K562 (cell line): Measurements from ENCODE around the gene NPAS3. TPM values are rescaled to one million over a fixed set of nuclear protein-coding genes. Genes with fewer than 3 reads are reported as not detected.

Experiments
- ATAC-seq: fragments of 200-7000 bp; cut with Tn5 transposase; 3 replicates; pipeline ENCODE4 v1.9.1; 2020; ENCODE audit warnings: moderate library complexity
- BruUV-seq: library from RNA; stranded (reverse); fragments of 400-500 nt; replicated peaks from 2 replicates; lab custom pipeline; 2021; lab: Mats Ljungman, UMichigan
- CTCF ChIA-PET: fragments of 300-600 bp; formaldehyde crosslinking; extraction: SDS; loops from one replicate; lab custom pipeline; 2021; ENCODE audit warnings: low intra/inter-chr PET ratio; lab: Yijun Ruan, JAX
- POLR2A ChIA-PET: fragments of 300-600, 350-650 bp; sonication (Branson Sonifier 250); formaldehyde crosslinking; extraction: SDS; loops from one replicate; lab custom pipeline; 2021; ENCODE audit warnings: antibody characterized with exemption, inconsistent platforms; lab: Yijun Ruan, JAX
- DNase-seq, 4 experiments: peaks; one replicate each; pipeline versions ENCODE4 v3.0.0 to v3.0.0-alpha.2; 2011 to 2018; ENCODE audit warnings: low spot score in 3 of 4, mixed read lengths in 3 of 4; ENCODE audit errors: extremely low read depth in 1 of 4
- FAIRE-seq: peaks from 2 replicates; lab custom pipeline; 2011; peaks lifted over from hg19 to GRCh38; lab: Jason Lieb, UNC
- H2AFZ ChIP-seq: 2 replicates; pipeline ENCODE4 v1.6.0; 2011; ENCODE audit warnings: low read depth, low read length, control low read depth, inconsistent platforms
- H3K27ac ChIP-seq: fragments of 200-600 bp; 3 replicates; pipeline ENCODE4 v1.8.0; 2011; ENCODE audit warnings: low read depth, mild to moderate bottlenecking, control low read depth, inconsistent platforms, low read length, moderate library complexity, mixed read lengths; ENCODE audit errors: extremely low read depth
- H3K27me3 ChIP-seq, 2 experiments: fragments of 300-600 bp in 1 of 2; 2 replicates in 1 of 2; 3 replicates in 1 of 2; pipeline versions ENCODE4 v1.6.0 to v1.8.0; 2011; ENCODE audit warnings: inconsistent platforms in 2 of 2, low read length in 2 of 2, mild to moderate bottlenecking in 1 of 2, mixed read lengths in 1 of 2, moderate library complexity in 1 of 2; ENCODE audit not compliant: control insufficient read depth in 2 of 2, insufficient read depth in 2 of 2
- H3K36me3 ChIP-seq: fragments of 300-600 bp; 3 replicates; pipeline ENCODE4 v1.8.0; 2011; ENCODE audit warnings: mild to moderate bottlenecking, low read length, inconsistent platforms; ENCODE audit not compliant: control insufficient read depth, insufficient read depth
- H3K4me1 ChIP-seq, 2 experiments: fragments of 200-600 bp in 1 of 2; replicated peaks in 1 of 2; 2 replicates in 1 of 2; 3 replicates in 1 of 2; pipeline versions ENCODE4 v1.5.1 to v1.8.0; 2011; ENCODE audit warnings: inconsistent platforms in 2 of 2, low read length in 2 of 2, mild to moderate bottlenecking in 1 of 2, mixed read lengths in 1 of 2, moderate library complexity in 1 of 2; ENCODE audit not compliant: control insufficient read depth in 2 of 2, insufficient read depth in 2 of 2
- H3K4me2 ChIP-seq: 2 replicates; pipeline ENCODE4 v1.6.1; 2011; ENCODE audit warnings: low read length, control low read depth, inconsistent platforms, mixed read lengths; ENCODE audit not compliant: insufficient read depth
- H3K4me3 ChIP-seq: fragments of 200-600 bp; sonication (generic), shearing (Covaris generic); 2 replicates; pipeline ENCODE4 v1.5.1; 2016; ENCODE audit warnings: control low read depth, inconsistent platforms
- H3K79me2 ChIP-seq: fragments of 200-600 bp; 3 replicates; pipeline ENCODE4 v1.8.0; 2011; ENCODE audit warnings: low read length, inconsistent platforms; ENCODE audit not compliant: control insufficient read depth, insufficient read depth
- H3K9ac ChIP-seq, 2 experiments: 2 replicates each; pipeline versions ENCODE4 v1.6.0 to v1.6.1; 2011; ENCODE audit warnings: low read depth in 2 of 2, low read length in 2 of 2, control low read depth in 1 of 2, inconsistent platforms in 1 of 2, mild to moderate bottlenecking in 1 of 2, mixed read lengths in 1 of 2; ENCODE audit not compliant: insufficient read depth in 1 of 2
- H3K9me1 ChIP-seq: one replicate; pipeline ENCODE4 v1.6.0; 2011; ENCODE audit warnings: inconsistent platforms, mild to moderate bottlenecking, low read length, moderate library complexity; ENCODE audit not compliant: control insufficient read depth, insufficient read depth
- H3K9me3 ChIP-seq: replicated peaks from 2 replicates; pipeline ENCODE4 v1.5.1; 2011; ENCODE audit warnings: low read depth, low read length, inconsistent platforms; ENCODE audit not compliant: control insufficient read depth, insufficient read depth
- H4K20me1 ChIP-seq: replicated peaks from 2 replicates; pipeline ENCODE4 v1.6.1; 2011; ENCODE audit warnings: low read length, inconsistent platforms, mixed read lengths; ENCODE audit not compliant: control insufficient read depth, insufficient read depth
- FOXJ2 ChIP-seq: fragments of 200-800 bp; sonication (Bioruptor generic); IDR thresholded peaks from 2 replicates; pipeline ENCODE4 v1.6.1; 2016; ENCODE audit warnings: missing genetic modification characterization, missing compliant biosample characterization
- HDGF ChIP-seq: fragments of 450-650 bp; IDR thresholded peaks from 2 replicates; pipeline ENCODE4 v1.6.1; 2016
- PYGO2 ChIP-seq: fragments of 450-650 bp; IDR thresholded peaks from 2 replicates; pipeline ENCODE4 v1.6.1; 2016; ENCODE audit warnings: mild to moderate bottlenecking, missing genetic modification characterization, moderate library complexity, missing compliant biosample characterization
- RFX1 ChIP-seq: fragments of 450-650 bp; IDR thresholded peaks from 2 replicates; pipeline ENCODE4 v1.6.1; 2016; ENCODE audit warnings: mild to moderate bottlenecking, moderate library complexity
- WGBS: fragments of 100-300 bp; shearing (Covaris generic); methylation state at CpG from one replicate; pipeline ENCODE4 v1.1.6; 2016; ENCODE audit warnings: low coverage, mixed read lengths; ENCODE audit not compliant: insufficient coverage; ENCODE audit errors: missing lambda C conversion rate; 5-methylcytosine and 5-hydroxymethylcytosine counted together
- in situ Hi-C: fragments of 300-500 bp; cut with MboI; formaldehyde crosslinking; loops from 4 replicates; pipeline ENCODE4 v1.15.0; 2018; ENCODE audit warnings: inconsistent platforms, mixed read lengths
- intact Hi-C: fragments of 100-400 bp; cut with micrococcal nuclease; formaldehyde crosslinking; loops from 2 replicates; pipeline ENCODE4 v1.14.2; 2022
- polyA plus RNA-seq, 8 experiments: library from polyadenylated mRNA; depleted of rRNA in 4 of 8; stranded (reverse) in 5 of 8; unstranded in 3 of 8; fragments of >200 nt; fragmentation: Nextera tagmentation in 2 of 8; fragmentation: Illumina TruSeq in 1 of 8; extraction: Ambion mirVana in 2 of 8; extraction: Trizol in 1 of 8; gene quantifications; 2 replicates each; pipeline versions ENCODE4 v1.2.1 to v1.2.3, GENCODE V29; 2011 to 2014; ENCODE audit warnings: inconsistent platforms in 1 of 8, missing spikeins in 1 of 8
- total RNA-seq, 7 experiments: library from RNA; depleted of rRNA in 6 of 7; stranded (reverse); fragments of >200 nt in 6 of 7; fragmentation: Illumina TruSeq in 2 of 7; extraction: Trizol in 2 of 7; gene quantifications; 2 replicates each; pipeline versions ENCODE4 v1.2.1 to v1.2.3, GENCODE V29; 2011 to 2021; ENCODE audit warnings: low replicate concordance in 1 of 7
- TF ChIP-seq, protein P1 (sequence below): sonication (generic); formaldehyde crosslinking; IDR thresholded peaks from 2 replicates; pipeline ENCODE4 v1.8.0; 2022; ENCODE audit warnings: mild to moderate bottlenecking, missing genetic modification reagents

The NPAS3 gene
- total and polyA plus RNA-seq, 9 of the 15 experiments (the other 6 are each of a cell fraction or from before 2014, with no cell fraction given): 0.04 TPM; not detected in 8

DNA sequence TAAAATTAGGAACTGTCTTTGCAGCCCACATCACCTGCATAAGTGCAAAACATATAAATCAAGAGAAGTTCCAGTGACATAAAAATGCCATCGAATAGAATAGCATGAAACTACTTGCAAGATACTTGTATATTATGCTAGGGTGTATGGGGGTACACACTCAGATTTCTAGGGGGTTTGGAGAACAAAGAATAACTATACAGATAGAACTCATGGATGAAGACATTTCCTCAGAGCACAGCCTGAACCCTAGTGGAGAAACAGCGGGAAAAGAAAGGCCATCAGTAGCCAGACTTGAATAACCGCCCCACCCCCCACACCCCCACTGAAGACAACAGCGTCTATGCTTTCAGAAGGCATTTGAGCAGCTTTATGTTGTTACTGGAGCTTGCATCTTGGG is 425.8 kb downstream of the NPAS3 start:
- Histone ChIP-seq H3K9ac (no peak overlapping the region), H3K27me3 (no peaks in the 10 kb centered on the region), H3K4me3 (no peak overlapping the region), H3K9me3 (no peaks in the 10 kb centered on the region), H3K79me2 (no peaks in the 10 kb centered on the region), H3K27ac (no peak overlapping the region), H3K4me2 (no peak overlapping the region), H2AFZ (no peak overlapping the region), H4K20me1 (no peaks in the 10 kb centered on the region), H3K4me1 (peaks cover 0 to 5% of the 10 kb centered on the region in 2 experiments; a peak in 3 of 5 replicates), H3K36me3 (no peaks in the 10 kb centered on the region), H3K9me1 (no peaks in the 10 kb centered on the region)
- WGBS: 0% methylated on average over 4 of the region's 4 CpGs
- no peak for FAIRE-seq
- TF ChIP-seq FOXJ2: no peak
- no peak for TF ChIP-seq RFX1
- BruUV-seq: no TSS peak
- intact Hi-C loops: no loop called here
- no peak for ATAC-seq
- POLR2A ChIA-PET: no interaction called here
- in situ Hi-C loops: no loop called here
- peak in 2 of 4 experiments; percentile 4 to 6 for DNase-seq
- CTCF ChIA-PET: no interaction called here

DNA sequence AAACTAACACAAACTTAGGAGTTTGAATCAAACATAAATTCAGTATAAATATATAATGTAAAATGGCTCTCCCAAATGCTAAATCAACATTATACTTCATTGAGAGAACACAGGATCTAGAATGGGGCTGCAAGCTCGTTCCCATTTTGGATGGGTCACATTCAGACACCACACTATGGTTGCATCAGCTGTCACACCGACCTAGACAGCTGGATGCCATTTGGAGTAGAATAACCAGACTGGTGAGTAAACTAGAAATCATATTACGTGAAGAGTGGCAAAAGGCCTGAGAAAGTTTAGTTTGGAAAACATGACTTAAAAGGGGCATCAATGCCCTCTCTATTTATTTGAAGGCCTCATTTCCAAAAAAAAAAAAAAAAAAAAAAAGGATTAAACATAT is 430.4 kb downstream of the NPAS3 start:
- in situ Hi-C loops: no loop called here
- Histone ChIP-seq H3K4me1 (no peaks in the 10 kb centered on the region), H3K9me3 (no peaks in the 10 kb centered on the region), H3K79me2 (no peaks in the 10 kb centered on the region), H3K4me3 (no peak overlapping the region), H3K4me2 (no peak overlapping the region), H3K9ac (no peak overlapping the region), H3K27me3 (no peaks in the 10 kb centered on the region), H3K36me3 (no peaks in the 10 kb centered on the region)
- no TSS peak for BruUV-seq
- WGBS: 17% methylated on average over 1 of the region's 3 CpGs
- FAIRE-seq (no peak), DNase-seq (no peak)
- CTCF ChIA-PET: no interaction called here
- POLR2A ChIA-PET: no interaction called here
- intact Hi-C loops: no loop called here
- TF ChIP-seq HDGF (no peak), PYGO2 (tag) (no peak)
- TF ChIP-seq, protein P1, sequence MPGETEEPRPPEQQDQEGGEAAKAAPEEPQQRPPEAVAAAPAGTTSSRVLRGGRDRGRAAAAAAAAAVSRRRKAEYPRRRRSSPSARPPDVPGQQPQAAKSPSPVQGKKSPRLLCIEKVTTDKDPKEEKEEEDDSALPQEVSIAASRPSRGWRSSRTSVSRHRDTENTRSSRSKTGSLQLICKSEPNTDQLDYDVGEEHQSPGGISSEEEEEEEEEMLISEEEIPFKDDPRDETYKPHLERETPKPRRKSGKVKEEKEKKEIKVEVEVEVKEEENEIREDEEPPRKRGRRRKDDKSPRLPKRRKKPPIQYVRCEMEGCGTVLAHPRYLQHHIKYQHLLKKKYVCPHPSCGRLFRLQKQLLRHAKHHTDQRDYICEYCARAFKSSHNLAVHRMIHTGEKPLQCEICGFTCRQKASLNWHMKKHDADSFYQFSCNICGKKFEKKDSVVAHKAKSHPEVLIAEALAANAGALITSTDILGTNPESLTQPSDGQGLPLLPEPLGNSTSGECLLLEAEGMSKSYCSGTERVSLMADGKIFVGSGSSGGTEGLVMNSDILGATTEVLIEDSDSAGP (CRISPR knock-in tag): no peak
- TF ChIP-seq, all 486 proteins: peak for 0
- H3K9me1 ChIP-seq: no peaks in the 10 kb centered on the region
- H3K27ac ChIP-seq: no peak overlapping the region
- H2AFZ ChIP-seq: no peak overlapping the region
- no peak for ATAC-seq
- no peaks in the 10 kb centered on the region for H4K20me1 ChIP-seq
